Ovary (tissue), 9 donors: ENCODE data around the gene PROM2. TPM values are rescaled to one million over a fixed set of nuclear protein-coding genes. Genes with fewer than 3 reads are reported as not detected.

Source experiments
- DNase-seq, 5 donors: peaks; one replicate each; pipeline ENCODE4 v3.0.0-alpha.2; 2019 to 2020
- H3K27ac ChIP-seq, 2 donors: fragments of 200-600 bp; one replicate each; pipeline versions ENCODE4 v1.5.1 to v1.8.0; 2019 to 2022
- H3K27me3 ChIP-seq: fragments of 200-600 bp; one replicate; pipeline ENCODE4 v1.8.0; 2022
- H3K36me3 ChIP-seq: fragments of 200-600 bp; sonication (generic); one replicate; pipeline ENCODE4 v1.5.1; 2019
- H3K4me1 ChIP-seq: one replicate; pipeline ENCODE4 v1.8.1; 2013; ENCODE audit warnings: mild to moderate bottlenecking, moderate library complexity; ENCODE audit not compliant: insufficient read depth
- H3K4me3 ChIP-seq: fragments of 200-600 bp; sonication (generic); one replicate; pipeline ENCODE4 v1.5.1; 2017
- H3K9me3 ChIP-seq, 2 donors: fragments of 200-600 bp in 1 of 2; sonication (generic) in 1 of 2; one replicate each; pipeline versions ENCODE4 v1.5.1 to v1.8.1; 2013 to 2019; ENCODE audit warnings: mild to moderate bottlenecking in 1 of 2, moderate library complexity in 1 of 2
- EP300 ChIP-seq: sonication (generic); formaldehyde crosslinking; IDR thresholded peaks from one replicate; pipeline ENCODE4 v1.6.1; 2017; ENCODE audit warnings: antibody characterized with exemption
- POLR2A ChIP-seq: fragments of 450-650 bp; IDR thresholded peaks from one replicate; pipeline ENCODE4 v1.6.1; 2017; ENCODE audit warnings: antibody characterized with exemption, mild to moderate bottlenecking, moderate library complexity
- WGBS, 3 donors: extraction: QIAGEN DNeasy Blood & Tissue Kit in 1 of 3; methylation state at CpG; one replicate each; pipeline versions ENCODE4 v1.1.5 to v1.1.7; 2013 to 2017; 5-methylcytosine and 5-hydroxymethylcytosine counted together
- intact Hi-C, 4 donors: fragments of 100-400 bp; cut with DNase I; formaldehyde crosslinking; loops; one replicate each; pipeline versions ENCODE4 v1.11.0 to v1.15.1; 2022 to 2023
- polyA plus RNA-seq, 2 donors: library from polyadenylated mRNA; stranded (reverse); fragments of 200-250 nt in 1 of 2; fragments of 350-450 nt in 1 of 2; fragmentation: Illumina TruSeq in 1 of 2; extraction: RNeasy Lipid Tissue Mini Kit (QIAGEN cat#74804) in 1 of 2; gene quantifications; one replicate each; pipeline ENCODE4 v1.2.3, GENCODE V29; 2013 to 2014
- total RNA-seq, 7 donors: library from RNA; depleted of rRNA in 2 of 7; stranded (reverse); fragments of >200 nt in 2 of 7; fragmentation: NEBNext Ultra II Directional in 3 of 7; extraction: Animal tissue kit (Norgen Biotek cat#: 25700) in 3 of 7; gene quantifications; one replicate each; pipeline versions ENCODE4 v1.1.0 to v1.2.4, GENCODE V29; 2016 to 2023
- TF ChIP-seq, protein P1 (sequence below), 3 donors: fragments of 450-650 bp in 2 of 3; fragments of 200-600 bp in 1 of 3; IDR thresholded peaks; one replicate each; pipeline versions ENCODE4 v1.5.1 to v1.8.0; 2016 to 2022; ENCODE audit warnings: antibody characterized with exemption in 3 of 3, mild to moderate bottlenecking in 1 of 3
- donor health status: DM: no; HTN: no; CAD: no; lungs with moderate emphysema.
- donor health status: DM: no; HTN: no; CAD: no.
- donor health status: Bipolar disorder and iron deficiency.
- donor health status: DM: yes; HTN: yes; CAD: no.
- donor health status: DM: no; HTN: no; CAD: no.
- donor health status: DM: yes; HTN: yes; CAD: no.

The PROM2 gene
- total and polyA plus RNA-seq, 9 donors = 0.37 to 5.1 (median 3.4) TPM

DNA sequence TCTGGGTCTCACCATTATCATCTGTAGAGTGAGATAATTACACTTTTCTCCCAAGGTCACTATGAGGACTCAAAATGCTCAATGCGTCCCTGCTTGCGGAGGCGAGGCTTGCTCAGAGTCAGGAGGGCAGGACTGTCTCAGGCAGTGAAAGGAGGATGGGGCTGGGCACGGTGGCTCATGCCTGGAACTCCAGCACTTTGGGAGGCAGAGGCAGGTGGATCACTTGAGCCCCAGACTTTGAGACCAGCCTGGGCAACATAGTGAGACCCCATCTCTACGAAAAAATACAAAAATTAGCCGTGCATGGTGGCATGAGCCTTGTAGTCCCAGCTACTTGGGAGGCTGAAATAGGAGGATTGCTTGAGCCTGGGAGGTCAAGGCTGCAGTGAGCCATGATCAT is 21.1 kb downstream of the PROM2 start:
- WGBS, 3 donors = 55 to 65% (median 57%) methylated on average over 6 of the region's 6 CpGs
- no peak for DNase-seq
- Histone ChIP-seq H3K36me3 (no peaks in the 10 kb centered on the region), H3K27ac (no peak overlapping the region), H3K4me1 (no peaks in the 10 kb centered on the region), H3K9me3 (no peaks in the 10 kb centered on the region), H3K4me3 (no peak overlapping the region), H3K27me3 (no peaks in the 10 kb centered on the region)
- no peak for TF ChIP-seq POLR2A
- TF ChIP-seq, protein P1, sequence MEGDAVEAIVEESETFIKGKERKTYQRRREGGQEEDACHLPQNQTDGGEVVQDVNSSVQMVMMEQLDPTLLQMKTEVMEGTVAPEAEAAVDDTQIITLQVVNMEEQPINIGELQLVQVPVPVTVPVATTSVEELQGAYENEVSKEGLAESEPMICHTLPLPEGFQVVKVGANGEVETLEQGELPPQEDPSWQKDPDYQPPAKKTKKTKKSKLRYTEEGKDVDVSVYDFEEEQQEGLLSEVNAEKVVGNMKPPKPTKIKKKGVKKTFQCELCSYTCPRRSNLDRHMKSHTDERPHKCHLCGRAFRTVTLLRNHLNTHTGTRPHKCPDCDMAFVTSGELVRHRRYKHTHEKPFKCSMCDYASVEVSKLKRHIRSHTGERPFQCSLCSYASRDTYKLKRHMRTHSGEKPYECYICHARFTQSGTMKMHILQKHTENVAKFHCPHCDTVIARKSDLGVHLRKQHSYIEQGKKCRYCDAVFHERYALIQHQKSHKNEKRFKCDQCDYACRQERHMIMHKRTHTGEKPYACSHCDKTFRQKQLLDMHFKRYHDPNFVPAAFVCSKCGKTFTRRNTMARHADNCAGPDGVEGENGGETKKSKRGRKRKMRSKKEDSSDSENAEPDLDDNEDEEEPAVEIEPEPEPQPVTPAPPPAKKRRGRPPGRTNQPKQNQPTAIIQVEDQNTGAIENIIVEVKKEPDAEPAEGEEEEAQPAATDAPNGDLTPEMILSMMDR (IDR thresholded peaks at IDR 0.05) = no peak
- TF ChIP-seq EP300 = no peak
- intact Hi-C loops = no loop called here

- H3K9me3 ChIP-seq = no peaks in the 10 kb centered on the region
- no peaks in the 10 kb centered on the region for H3K36me3 ChIP-seq
- 66% methylated on average over 5 of the region's 5 CpGs for WGBS, 3 donors
- DNase-seq = no peak
- intact Hi-C loops = no loop called here
- H3K27me3 ChIP-seq = no peaks in the 10 kb centered on the region
- H3K27ac ChIP-seq = no peak overlapping the region
- no peak overlapping the region for H3K4me3 ChIP-seq
- TF ChIP-seq, protein P1 (IDR thresholded peaks at IDR 0.05) = no peak
- H3K4me1 ChIP-seq = no peaks in the 10 kb centered on the region
Measured at GRCh38 chr2:95296011-95296410, 21.8 kb downstream of the PROM2 start.

DNA sequence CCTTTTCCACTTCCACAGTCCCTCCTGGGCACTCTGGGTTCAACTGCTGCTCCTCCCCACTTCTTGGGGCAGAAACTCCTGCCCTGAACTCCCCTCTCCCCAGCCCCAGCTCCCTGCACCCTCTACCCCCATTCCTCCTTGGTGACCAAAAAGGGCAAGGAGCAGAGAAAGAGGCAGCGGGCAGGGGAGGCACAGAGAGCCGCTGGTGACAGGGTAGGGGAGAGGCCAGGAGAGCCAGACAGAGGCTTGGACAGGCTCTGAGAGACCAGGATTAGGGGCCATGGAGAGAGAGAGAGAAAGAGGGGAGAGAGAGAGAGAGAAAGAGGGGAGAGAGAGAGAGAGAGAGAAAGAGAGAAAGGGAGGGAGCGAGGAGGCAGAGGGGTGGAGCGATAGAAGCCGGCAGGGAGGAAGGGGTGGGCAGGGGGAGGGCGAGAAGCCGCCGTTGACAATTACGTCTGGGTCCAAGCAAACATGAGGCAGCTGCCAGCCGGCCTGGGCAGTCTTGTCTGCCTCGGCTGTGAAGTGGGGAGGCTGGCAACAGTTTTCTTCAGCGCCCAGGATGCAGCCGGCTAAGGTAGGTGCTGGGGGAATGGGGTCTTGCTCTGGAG is 22.7 kb downstream of the PROM2 start, which contains the start of gene KCNIP3:
KCNIP3 (plus strand) TSS at position 468 of the 608 bp plus-strand sequence; CDS start at position 560, 92 bp downstream.
- H3K27ac ChIP-seq = no peak within 1 kb of the TSS
- H3K36me3 ChIP-seq = no peaks in the 10 kb centered on the region
- intact Hi-C loops = no loop called here
- no peaks in the 10 kb centered on the region for H3K4me1 ChIP-seq
- no peak for DNase-seq
- H3K4me3 ChIP-seq = no peak within 1 kb of the TSS
- WGBS, 3 donors = 3 to 4% (median 4%) methylated on average over 13 of the region's 13 CpGs
- TF ChIP-seq POLR2A (no peak), EP300 (no peak)
- TF ChIP-seq, protein P1 (IDR thresholded peaks at IDR 0.05) = no peak
- H3K27me3 ChIP-seq = no peaks in the 10 kb centered on the region
- H3K9me3 ChIP-seq = no peaks in the 10 kb centered on the region

DNA sequence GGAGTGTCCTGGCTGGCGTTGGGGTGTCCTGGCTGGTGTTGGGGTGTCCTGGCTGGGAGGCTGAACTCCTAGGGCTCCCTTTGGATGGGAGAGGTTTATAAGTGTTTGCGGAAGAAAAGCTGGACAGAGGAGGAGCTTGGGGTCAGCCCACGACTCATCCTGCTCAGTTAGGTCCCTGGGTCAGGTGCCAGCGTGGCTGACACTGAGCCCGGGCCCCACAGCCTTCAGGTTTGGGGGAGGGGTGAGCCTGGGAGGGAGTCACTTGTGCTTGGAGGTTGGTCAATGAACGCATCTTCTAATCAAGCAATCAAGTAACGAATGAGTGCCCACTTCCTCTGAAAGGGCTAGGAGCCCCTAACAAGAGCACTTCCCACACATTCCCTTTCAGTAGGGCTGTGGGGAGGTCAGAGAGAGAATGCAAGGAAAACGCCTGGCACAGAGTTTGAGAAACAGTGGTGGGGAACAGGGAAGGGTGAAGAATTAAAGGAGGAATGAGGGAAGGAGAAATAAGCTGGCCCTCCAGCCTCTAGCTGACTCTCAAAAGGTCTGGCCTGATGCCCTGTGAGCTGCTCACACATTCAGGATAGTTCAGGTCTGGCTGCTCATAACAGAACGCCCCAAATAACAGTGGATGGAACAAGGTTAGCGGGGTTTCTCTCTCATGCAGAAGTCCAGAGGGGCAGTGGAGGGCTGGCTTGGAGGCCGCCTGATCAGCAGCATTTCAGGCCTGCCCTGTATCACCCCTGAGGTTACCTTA is 23.6 kb downstream of the PROM2 start:
- WGBS, 3 donors = 34 to 41% (median 35%) methylated on average over 11 of the region's 11 CpGs
- intact Hi-C loops = no loop called here
- H3K4me3 ChIP-seq = no peak overlapping the region

More for the DNA sequence above, 23.6 kb downstream of the PROM2 start:
- Histone ChIP-seq H3K9me3 (no peaks in the 10 kb centered on the region), H3K4me1 (no peaks in the 10 kb centered on the region), H3K27me3 (no peaks in the 10 kb centered on the region), H3K27ac (no peak overlapping the region), H3K36me3 (no peaks in the 10 kb centered on the region)
- TF ChIP-seq EP300 (no peak), POLR2A (no peak)
- TF ChIP-seq, protein P1 (IDR thresholded peaks at IDR 0.05) = no peak
- no peak for DNase-seq
